A673 (cell line): ENCODE data around the gene ST8SIA1.

Source experiments
- CTCF ChIP-seq: fragments of 300-800, 200-600 bp; sonication (generic); conservative IDR thresholded peaks from 2 replicates; pipeline ENCODE4 v1.5.1; 2017; ENCODE audit warnings: low read depth, mild to moderate bottlenecking, antibody characterized with exemption, low read length, moderate library complexity, mixed read lengths
- EZH2 ChIP-seq: fragments of 200-600 bp; sonication (generic); IDR thresholded peaks from 2 replicates; pipeline ENCODE4 v1.6.1; 2017; ENCODE audit warnings: borderline replicate concordance, low read depth, mild to moderate bottlenecking, mixed read lengths, antibody characterized with exemption, low read length; ENCODE audit not compliant: poor library complexity, severe bottlenecking

GRCh38 chr12:22209422-22209821, 125.1 kb downstream of the ST8SIA1 start:
- TF ChIP-seq CTCF (no peak), EZH2 (no peak)
